HG02678 (cell line): ENCODE data around the gene FAM90A1.
A peak's percentile ranks its signal among the peaks of the same experiment; 100 is the strongest.
"Not testable (repeated sequence)": the region's sequence is repeated elsewhere in the genome, so short reads cannot be mapped to it uniquely, and the experiment has no call there.

Source experiments
- ATAC-seq: cut with Tn5 transposase; IDR thresholded peaks from one replicate; pipeline ENCODE4 v1.9.1; 2021; ENCODE audit warnings: mild to moderate bottlenecking, moderate library complexity; ENCODE audit not compliant: unreplicated experiment

Gene FAM90A1, protein sequence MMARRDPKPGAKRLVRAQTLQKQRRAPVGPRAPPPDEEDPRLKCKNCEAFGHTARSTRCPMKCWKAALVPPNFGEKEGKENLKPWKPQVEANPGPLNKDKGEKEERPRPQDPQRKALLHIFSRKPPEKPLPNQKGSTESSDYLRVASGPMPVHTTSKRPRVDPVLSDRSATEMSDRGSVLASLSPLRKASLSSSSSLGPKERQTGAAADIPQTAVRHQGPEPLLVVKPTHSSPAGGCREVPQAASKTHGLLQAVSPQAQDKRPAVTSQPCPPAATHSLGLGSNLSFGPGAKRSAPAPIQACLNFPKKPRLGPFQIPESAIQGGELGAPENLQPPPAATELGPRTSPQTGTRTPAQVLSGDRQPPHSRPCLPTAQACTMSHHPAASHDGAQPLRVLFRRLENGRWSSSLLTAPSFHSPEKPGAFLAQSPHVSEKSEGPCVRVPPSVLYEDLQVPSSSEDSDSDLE

DNA sequence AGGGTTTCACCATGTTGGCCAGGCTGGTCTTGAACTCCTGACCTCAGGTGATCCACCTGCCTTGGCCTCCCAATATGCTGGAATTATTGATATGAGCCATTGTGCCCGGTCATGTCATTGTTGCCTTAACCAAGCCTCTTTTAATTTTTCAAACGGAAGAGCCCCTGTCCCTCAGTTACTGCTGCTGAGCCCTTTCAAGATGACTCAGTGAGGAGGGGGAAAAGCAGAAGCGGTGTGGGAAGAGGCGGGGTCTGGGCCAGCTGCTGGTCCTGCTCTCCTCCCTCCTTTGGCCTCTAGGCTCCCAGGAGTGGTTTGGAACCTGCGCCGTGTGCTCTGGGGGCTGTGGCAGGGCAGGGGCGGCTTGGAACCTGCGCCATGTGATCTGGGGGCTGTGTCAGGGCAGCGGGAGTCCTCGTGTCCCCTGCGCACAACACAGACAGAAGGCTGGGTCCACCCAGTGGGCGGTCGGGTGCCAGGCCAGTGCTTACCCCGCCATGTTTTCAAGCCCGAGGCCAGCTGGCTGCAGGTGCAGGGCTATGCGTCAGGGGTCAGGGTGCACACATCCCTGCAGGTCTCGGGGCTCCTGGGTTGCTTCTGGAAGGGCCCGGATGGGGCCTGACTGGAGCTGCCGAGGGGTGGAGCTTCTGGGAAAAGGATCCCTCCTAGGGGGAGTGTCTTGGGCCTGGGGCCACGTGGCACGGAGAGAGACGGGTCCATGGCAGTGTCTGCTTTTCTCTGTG lies at the start of gene FAM90A1:
TSS of gene FAM90A1 (minus strand) at position 627 of the 740 bp plus-strand sequence. CDS start 2,786 bp downstream, outside the sequence.
- not testable (repeated sequence) for ATAC-seq

DNA sequence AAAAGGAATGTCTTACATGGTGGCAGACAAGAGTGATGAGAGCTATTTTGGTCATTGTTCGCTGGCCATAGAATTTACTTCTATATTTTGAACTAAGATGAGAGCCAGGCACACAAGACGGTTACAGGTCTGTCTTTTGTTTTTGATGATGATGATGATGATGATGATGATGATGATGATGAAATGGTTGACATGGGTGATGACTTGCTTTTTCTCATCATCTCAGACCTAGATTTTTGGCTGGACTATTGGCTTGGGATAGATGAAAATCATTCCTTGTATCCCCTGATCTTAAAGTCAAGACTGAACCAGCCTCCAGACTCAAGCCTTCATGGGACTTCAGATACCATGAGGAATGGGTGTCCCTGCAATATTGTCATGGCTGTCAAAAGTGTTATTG lies 49.0 kb upstream of the FAM90A1 start:
- not testable (repeated sequence) for ATAC-seq

DNA sequence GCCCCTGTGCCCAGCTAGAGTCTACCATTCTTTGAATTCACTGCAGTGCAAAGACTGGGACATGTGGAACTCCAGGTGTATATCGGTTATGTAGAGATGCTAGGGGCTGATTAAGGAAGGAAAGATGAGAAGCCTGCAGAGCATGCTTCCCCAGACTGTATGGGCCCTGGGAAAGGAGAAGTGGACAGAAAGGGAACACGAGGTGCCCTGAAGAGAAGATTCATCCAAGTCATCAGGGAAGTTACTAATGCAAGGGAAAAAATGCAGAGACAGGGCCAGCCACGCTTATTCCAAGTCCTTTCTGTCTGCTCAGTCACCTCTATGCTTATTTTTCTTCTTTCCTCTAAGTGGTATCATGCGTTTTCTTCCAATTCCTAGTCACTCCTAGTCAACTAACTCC lies 39.3 kb upstream of the FAM90A1 start:
- not testable (repeated sequence) for ATAC-seq

DNA sequence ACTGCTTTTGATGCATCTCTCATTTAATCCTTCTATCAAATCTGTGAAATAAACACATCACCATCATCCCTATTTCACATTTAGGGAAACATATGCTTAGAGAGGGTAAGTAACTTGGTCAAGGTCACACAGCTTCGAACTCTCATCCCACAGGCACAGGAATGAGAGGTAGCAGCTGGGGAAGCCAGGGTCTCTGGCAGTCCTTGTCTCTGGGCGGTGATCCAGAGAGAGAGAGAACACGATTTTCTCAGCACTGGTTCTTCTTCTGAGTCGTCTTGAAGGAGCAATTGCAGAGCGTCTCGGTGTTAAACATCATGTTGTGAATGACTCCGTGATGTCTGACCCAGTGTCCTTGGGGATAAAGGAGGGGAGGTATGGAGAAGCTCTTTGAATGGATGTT lies 36.8 kb upstream of the FAM90A1 start:
- ATAC-seq, result not testable (repeated sequence)

DNA sequence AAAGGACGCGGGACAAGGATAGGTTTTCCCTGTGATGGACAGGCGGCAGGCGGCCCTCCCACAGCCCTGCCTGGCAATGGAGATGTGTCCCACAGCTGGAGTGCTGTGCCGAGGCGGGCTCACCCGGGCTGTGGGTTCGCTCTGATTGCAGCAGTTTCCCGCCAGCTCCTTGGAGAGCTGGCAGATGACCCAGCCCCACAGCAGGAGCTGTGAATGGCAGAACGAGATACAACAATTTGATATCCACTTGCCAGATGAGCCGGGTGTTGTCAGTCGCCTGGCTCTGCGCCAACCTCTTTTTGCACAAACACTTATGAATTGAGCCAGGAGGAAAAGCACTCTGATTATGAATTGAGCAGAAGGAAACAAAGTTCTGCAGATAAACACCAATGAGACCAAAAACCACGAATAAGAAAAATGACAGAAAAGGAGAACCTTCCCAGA lies 33.7 kb upstream of the FAM90A1 start:
- not testable (repeated sequence) for ATAC-seq

DNA sequence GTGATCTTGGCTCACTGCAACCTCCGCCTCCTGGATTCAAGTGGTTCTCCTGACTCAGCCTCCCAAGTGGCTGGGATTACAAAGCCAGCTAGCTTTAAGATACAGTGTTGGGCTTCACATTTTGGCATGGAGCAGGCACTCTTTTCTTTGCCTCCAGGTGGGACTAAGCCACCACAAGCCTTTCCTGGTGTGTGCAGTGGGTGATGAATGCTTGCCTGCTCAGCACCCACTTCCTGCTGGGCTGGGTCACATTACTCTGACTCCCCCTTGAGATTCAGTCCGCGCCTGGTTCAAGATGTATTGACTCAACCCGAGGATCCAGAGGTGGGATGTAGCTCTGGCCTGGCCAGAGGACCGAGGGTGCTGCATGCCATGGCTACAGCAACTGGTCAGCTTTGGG lies 28.9 kb upstream of the FAM90A1 start:
- ATAC-seq, result not testable (repeated sequence)

DNA sequence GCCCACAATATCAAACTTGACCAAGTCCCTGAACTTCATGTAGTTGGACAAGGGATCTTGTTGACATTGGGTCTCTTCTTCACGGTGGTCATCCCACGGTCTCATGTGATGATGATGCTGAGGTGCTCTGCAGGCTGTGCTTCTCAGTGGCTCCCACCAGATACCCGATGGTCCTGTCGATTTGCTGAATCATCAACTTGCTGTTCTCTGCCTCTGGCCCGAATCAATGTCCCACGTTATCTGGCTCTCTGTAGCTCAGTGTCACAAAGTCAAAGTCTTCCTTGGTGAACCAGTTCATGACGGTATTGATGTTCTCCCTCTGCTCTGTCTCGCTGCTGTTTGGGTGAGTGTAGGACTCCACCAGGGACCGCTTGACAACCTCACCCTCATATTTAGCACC lies 27.3 kb upstream of the FAM90A1 start:
- ATAC-seq, result not testable (repeated sequence)

DNA sequence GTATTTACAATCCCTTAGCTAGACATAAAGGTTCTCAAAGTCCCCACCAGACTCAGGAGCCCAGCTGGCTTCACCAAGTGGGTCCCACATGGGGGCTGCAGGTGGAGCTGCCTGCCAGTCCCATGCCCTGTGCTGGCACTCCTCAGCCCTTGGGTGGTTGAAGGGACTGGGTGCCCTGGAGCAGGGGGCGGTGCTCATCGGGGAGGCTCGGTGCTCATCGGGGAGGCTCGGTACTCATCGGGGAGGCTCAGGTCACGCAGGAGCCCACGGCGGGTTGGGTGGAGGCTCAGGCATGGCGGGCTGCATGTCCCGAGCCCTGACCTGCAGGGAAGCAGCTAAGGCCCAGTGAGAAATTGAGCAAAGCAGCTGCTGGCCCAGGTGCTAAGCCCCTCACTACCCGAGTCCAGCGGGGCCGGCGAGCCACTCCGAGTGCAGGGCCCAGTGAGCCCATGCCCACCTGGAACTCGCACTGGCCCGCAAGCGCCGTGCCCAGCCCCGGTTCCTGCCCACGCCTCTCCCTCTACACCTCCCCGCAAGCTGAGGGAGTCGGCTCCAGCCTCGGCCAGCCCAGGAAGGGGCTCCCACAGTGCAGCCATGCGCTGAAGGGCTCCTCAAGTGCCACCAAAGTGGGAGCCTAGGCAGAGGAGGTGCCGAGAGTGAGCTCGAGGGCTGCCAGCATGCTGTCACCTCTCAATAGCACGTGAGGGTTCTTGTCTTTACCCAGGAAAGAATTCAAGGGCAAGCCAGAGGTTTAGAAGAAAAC lies 24.8 kb upstream of the FAM90A1 start:
- ATAC-seq, result not testable (repeated sequence)

DNA sequence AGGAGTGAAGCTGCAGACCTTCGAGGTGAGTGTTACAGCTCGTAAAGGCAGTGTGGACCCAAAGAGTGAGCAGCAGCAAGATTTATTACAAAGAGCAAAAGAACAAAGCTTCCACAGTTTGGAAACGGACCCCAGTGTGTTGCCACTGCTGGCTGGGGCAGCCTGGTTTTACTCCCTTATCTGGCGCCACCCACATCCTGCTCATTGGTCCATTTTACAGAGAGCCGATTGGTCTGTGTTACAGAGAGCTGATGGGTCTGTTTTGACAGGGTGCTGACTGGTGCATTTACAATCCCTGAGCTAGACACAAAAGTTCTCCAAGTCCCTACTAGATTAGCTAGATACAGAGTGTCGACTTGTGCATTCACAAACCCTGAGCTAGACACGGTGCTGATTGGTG lies 24.2 kb upstream of the FAM90A1 start:
- not testable (repeated sequence) for ATAC-seq

DNA sequence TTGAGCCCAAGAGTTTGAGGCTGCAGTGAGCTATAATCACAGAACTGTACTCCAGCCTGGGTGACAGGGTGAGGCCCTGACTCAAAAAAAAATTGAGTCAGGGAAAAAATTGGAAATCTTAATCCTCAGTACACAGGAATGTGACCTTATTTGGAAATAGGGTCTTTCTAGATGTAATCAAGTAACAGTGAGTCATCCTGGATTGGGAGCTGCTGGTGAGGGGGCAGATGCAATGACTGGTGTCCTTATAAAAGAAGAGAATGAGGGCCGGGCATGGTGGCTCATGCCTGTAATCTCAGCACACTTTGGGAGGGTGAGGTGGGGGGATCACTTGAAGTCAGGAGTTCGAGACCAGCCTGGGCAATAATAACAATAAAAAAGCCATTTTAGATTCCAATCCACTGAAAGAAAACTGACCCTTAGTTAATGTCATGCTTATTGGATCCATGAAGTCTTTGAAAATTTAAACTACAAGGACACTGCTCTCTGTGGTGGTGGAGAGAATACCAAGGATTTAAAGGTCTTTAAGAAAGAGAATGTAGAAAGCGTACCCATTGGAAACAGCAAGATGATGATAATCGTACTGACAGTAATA lies 19.6 kb upstream of the FAM90A1 start:
- not testable (repeated sequence) for ATAC-seq

DNA sequence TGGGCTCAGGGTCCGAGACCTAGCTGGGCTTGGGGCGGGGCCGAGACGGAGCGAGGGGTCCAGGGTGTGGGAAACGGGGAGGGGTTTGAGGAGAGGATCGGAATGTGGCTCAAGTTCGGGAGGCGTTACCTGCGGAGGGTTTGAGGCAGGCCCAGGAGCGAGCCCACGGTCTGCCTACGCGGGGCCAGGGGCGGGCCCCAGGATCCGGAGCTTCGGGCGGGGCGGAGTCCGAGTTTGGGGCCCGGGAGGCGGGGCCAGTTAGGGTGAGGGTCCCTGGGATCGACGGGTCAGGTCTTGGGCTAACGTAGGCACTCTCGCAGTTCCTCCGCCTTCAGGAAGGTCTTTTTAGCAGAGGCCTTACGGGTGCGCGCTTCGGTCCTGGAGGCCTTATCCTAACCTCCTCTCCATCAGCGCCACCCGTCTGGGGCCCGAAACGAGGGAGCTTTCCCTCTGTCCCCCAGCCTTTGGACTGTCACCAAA lies 16.3 kb upstream of the FAM90A1 start:
- ATAC-seq, result not testable (repeated sequence)

DNA sequence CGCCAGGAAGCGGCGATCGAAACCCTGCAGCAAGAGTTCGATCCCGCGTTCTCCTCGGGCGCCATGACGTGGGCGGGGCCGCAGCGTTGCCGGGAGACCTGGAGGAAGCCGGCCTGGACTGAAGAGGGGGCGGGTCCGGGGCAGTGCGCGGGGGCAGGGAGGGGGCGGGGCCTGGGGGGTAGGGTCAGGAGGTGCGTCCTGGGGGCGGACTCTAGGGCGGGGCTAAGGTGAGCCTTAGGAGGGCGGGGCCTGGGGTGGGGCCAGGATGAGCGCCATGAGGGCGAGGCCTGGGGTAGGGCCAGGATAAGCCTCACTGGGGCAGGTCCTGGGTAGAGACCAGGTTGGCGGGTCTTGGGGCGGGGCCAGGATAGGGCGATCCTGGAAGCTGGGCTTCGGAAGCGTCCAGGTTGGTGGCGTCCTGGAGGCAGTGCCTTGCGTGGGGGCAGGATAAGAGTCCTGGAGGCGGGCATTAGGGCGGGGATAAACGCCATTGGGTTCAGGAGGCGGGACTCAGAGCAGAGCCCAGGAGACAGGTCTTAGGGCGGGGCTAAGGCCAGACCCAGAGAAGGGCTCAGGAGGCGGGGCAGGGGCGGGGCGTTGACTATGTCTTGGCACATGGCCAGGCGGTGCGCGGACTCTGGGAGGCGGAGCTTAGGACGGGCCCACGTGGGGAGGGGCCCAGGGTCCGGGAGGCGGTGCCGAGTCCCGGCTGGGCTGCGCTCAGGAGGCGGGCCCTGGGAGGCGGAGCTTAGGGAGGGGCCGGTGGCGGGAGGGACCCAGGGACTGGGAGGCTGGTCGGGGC lies 15.7 kb upstream of the FAM90A1 start:
- peak; percentile 78 for ATAC-seq

DNA sequence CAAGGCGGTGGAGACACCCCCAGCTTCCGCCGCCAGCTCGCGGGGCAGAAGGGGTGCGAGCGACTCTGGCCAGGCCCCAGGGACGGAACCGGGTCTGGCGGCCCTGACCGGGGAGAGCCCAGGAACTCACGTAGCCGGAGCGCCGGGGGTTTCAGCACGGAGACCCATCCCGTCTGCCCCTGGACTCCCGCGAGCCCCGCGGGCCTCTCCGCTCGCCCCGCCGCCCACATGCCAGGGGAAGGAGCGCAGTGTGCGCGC lies 15.1 kb upstream of the FAM90A1 start:
- ATAC-seq, result not testable (repeated sequence)

DNA sequence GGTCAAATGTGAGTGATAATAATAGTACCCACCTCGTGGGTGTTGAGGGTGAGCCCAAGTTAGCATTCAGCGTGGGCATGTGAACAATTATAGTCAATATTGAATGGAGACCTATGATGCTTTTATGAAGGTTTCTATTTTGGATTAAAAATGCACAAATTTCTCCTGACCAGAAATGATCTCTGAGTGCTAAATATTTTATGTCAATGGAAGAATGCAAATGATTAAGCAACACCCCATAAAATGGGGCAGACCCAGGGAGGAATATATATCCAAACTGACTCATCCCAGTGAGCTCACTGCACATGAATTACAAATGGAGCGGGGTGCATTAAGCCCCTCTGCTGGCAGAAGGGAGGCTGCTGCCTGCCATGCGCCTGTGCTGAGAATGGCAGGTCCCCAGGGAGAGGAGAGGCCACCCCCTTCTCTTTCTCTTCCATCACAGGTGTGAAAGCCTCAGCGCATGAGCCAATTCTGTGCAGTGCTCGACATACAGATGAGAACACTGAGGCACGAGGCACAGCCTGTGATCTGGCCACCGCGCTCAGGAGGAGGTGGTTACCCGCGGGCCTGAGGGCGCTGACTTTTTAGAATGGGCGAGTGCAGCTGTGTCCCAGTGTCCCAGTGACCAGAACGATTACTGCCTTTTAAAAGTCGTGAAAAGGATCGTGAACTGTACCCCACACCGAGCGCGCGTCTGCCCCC lies 14.7 kb upstream of the FAM90A1 start:
- not testable (repeated sequence) for ATAC-seq

DNA sequence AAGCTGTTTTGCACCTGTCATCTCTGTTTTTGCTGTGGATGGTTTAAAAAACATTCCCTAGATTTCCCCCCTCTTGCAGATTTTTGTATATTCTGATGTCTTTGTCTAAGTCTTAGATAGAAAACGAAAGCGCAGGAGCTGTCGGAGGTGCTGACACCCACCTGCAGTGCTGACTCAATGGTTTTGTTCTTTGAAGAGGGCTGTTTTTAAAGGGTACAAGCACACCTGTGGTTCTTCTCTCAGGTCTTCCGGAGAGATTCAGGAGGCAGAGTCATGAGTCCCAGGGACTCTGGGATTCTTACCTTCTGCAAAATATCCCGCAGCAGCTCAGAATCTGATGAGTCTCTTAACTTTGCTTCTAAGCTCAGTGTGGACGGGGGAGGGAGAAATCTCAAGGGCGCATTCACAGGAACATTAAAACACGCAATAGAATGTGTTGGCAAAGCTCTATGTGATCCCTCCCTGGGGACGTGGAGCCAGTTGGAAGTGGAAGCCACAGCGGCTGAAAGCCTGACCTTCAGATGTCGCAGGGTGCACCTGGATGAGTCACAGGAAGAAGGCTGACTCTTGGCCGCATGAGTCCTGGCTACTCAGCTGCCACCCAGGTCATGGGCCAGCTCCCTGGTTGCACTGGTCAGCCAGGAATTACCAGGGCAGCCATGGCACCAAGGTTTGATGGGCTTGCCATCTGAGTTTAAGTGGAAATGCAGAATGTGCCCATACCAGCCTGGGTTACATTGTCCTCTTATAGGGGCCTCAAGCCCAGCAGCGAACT lies 13.1 kb upstream of the FAM90A1 start:
- ATAC-seq, result not testable (repeated sequence)

DNA sequence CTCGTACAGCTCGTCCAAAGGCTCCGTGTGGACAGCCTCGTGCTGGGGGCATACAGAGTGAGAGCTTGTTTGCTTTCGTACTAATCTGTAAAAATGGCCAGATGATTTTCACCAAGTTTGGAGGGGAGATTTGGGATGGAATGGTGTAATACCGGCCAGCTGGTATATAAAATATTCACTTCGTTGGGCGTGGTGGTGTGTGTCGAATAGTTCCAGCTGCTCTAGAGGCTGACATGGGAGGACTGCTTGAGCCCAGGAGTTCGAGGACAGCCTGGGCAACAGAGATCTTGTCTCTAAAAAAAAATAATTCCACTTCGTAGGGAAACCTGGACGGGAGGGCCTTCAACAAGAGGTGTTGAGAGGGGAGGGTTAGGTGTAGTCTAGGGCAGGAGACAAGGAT lies 9.6 kb upstream of the FAM90A1 start:
- ATAC-seq, result not testable (repeated sequence)

DNA sequence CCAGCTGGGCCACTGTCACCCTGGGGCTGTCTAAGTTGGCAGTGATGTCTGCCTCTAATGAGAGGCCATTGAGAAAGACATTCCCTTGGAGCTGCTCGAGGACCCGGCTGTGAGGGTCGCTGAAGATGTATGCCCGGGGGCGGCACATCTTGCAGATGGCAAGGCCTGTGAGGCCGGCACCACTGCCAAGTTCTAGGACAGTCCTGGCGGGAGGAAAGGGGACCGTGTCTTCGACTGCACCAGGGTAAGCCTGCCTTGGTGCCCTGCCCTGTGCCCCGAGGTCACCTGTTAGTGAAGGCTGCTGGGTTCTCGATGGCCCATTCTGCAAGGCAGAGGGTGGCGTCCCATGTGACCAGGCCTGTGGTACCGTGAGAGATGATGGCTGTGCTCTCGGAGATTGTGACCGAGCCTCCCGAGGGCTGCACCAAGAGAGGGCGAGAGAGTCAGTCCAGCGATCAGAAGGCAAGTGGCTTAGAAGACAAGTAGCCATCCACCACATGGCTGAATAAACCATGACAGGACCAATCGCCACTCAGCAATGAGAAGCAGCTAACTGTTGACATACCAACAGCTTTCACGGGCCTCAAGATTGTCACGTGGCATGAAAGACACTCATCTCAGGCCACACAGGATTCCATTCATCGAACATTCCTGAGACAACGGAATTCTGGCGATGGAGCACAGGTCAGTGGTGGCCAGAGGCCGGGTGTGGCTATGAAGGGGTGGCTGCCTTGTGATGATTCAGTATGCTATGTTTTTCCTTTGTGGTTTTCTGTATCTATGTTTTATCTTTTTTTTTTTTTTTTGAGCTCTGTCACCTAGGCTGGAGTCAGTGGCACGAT lies 8.1 kb upstream of the FAM90A1 start:
- ATAC-seq, result not testable (repeated sequence)

DNA sequence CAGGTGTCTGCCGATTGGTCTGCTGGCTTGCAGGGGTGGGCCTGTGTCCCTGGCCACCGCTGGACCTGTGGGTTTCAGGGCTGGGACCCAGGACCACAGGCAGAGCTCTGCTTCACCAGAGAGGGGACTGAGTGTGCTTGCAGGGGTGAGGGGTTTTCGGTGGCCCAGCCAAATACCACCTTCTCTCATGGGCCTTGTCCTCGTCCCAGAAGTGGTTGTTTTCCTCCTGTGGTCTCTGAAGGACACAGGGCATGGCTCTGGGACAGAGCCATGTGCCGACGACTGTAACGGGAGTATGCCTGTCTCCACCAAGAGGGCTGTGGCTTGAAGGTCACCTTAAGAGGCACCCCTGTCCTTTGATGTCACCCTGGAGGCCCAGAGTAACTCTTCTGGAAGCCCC lies 7.3 kb upstream of the FAM90A1 start:
- not testable (repeated sequence) for ATAC-seq
